GM12878 (cell line): Measurements from ENCODE around the gene LTBP2. TPM values are rescaled to one million over a fixed set of nuclear protein-coding genes. Genes with fewer than 3 reads are reported as not detected.
"Not testable (repeated sequence)": the region's sequence is repeated elsewhere in the genome, so short reads cannot be mapped to it uniquely, and the experiment has no call there.

Source experiments
- ATAC-seq: fragments of 200-7000 bp; cut with Tn5 transposase; 3 replicates; pipeline ENCODE4 v1.9.1; 2020; ENCODE audit warnings: mild to moderate bottlenecking, moderate library complexity
- BruUV-seq: library from RNA; stranded (reverse); fragments of 400-500 nt; replicated peaks from 2 replicates; lab custom pipeline; 2021; lab: Mats Ljungman, UMichigan
- CTCF ChIA-PET: fragments of 300-600 bp; sonication (Branson Sonifier 250); formaldehyde crosslinking; extraction: SDS; loops from one replicate; lab custom pipeline; 2021; ENCODE audit warnings: inconsistent platforms; lab: Yijun Ruan, JAX
- POLR2A ChIA-PET: fragments of 350-600 bp; formaldehyde crosslinking; extraction: SDS; loops from one replicate; lab custom pipeline; 2021; ENCODE audit warnings: inconsistent platforms; lab: Charles Lee
- RAD21 ChIA-PET: fragments of 300-600 bp; sonication (Branson Sonifier 250); formaldehyde crosslinking; loops from one replicate; lab custom pipeline; 2023; ENCODE audit warnings: antibody characterized with exemption; ENCODE audit not compliant: unreplicated experiment; lab: Charles Lee
- SMC1A ChIA-PET: fragments of 300-600 bp; sonication (Branson Sonifier 250); formaldehyde crosslinking; loops from one replicate; lab custom pipeline; 2023; ENCODE audit not compliant: unreplicated experiment, uncharacterized antibody; lab: Charles Lee
- DNase-seq: peaks from one replicate; pipeline ENCODE4 v3.0.0-alpha.2; 2011; ENCODE audit warnings: low read depth, low spot score
- FAIRE-seq: peaks from 3 replicates; lab custom pipeline; 2011; peaks lifted over from hg19 to GRCh38; lab: Jason Lieb, UNC
- H2AFZ ChIP-seq: 2 replicates; pipeline ENCODE4 v1.6.0; 2011; ENCODE audit warnings: low read depth, low read length, control low read depth; ENCODE audit not compliant: control insufficient read depth
- H3K27ac ChIP-seq: 2 replicates; pipeline ENCODE4 v1.5.1; 2011; ENCODE audit warnings: control low read depth; ENCODE audit not compliant: control insufficient read depth, insufficient read depth
- H3K27me3 ChIP-seq, 2 experiments: replicated peaks in 1 of 2; 2 replicates each; pipeline versions ENCODE4 v1.6.0 to v1.6.1; 2011; ENCODE audit warnings: low read length in 1 of 2; ENCODE audit not compliant: control insufficient read depth in 2 of 2, insufficient read depth in 2 of 2
- H3K36me3 ChIP-seq, 2 experiments: 2 replicates each; pipeline ENCODE4 v1.5.1; 2011; ENCODE audit warnings: low read length in 1 of 2; ENCODE audit not compliant: control insufficient read depth in 2 of 2, insufficient read depth in 2 of 2
- H3K4me1 ChIP-seq: 2 replicates; pipeline ENCODE4 v1.6.1; 2011; ENCODE audit warnings: mild to moderate bottlenecking, low read length, moderate library complexity, mixed read lengths; ENCODE audit not compliant: control insufficient read depth, insufficient read depth
- H3K4me2 ChIP-seq: 2 replicates; pipeline ENCODE4 v1.6.0; 2011; ENCODE audit warnings: control low read depth; ENCODE audit not compliant: control insufficient read depth, insufficient read depth
- H3K4me3 ChIP-seq: fragments of 200-600 bp; sonication (generic); 2 replicates; pipeline ENCODE4 v1.5.1; 2016
- H3K79me2 ChIP-seq: 2 replicates; pipeline ENCODE4 v1.6.0; 2011; ENCODE audit warnings: low read length; ENCODE audit not compliant: control insufficient read depth, insufficient read depth
- H3K9ac ChIP-seq: 2 replicates; pipeline ENCODE4 v1.8.0; 2011; ENCODE audit warnings: low read length, control low read depth, mixed read lengths; ENCODE audit not compliant: control insufficient read depth, insufficient read depth
- H3K9me3 ChIP-seq: replicated peaks from 3 replicates; pipeline ENCODE4 v1.5.1; 2011; ENCODE audit warnings: mild to moderate bottlenecking, low read length; ENCODE audit not compliant: control insufficient read depth, insufficient read depth
- H4K20me1 ChIP-seq: 2 replicates; pipeline ENCODE4 v1.6.0; 2011; ENCODE audit not compliant: control insufficient read depth, insufficient read depth
- DPF2 ChIP-seq: fragments of 450-650 bp; IDR thresholded peaks from 2 replicates; pipeline ENCODE4 v1.6.1; 2017; ENCODE audit warnings: mild to moderate bottlenecking
- IKZF2 ChIP-seq, 2 experiments: fragments of 450-650 bp; IDR thresholded peaks; 2 replicates each; pipeline ENCODE4 v1.6.1; 2017; ENCODE audit warnings: mild to moderate bottlenecking in 2 of 2, moderate library complexity in 2 of 2
- NR2C1 ChIP-seq: fragments of 450-650 bp; IDR thresholded peaks from 2 replicates; pipeline ENCODE4 v1.6.1; 2017; ENCODE audit warnings: antibody characterized with exemption, mild to moderate bottlenecking, moderate library complexity
- PBX3 ChIP-seq: IDR thresholded peaks from 2 replicates; pipeline ENCODE4 v1.6.1; 2011; ENCODE audit warnings: mild to moderate bottlenecking, low read depth, low read length, moderate library complexity; ENCODE audit not compliant: insufficient replicate concordance
- RFX5 ChIP-seq: IDR thresholded peaks from 2 replicates; pipeline ENCODE4 v1.6.1; 2011; ENCODE audit warnings: low read depth, low read length, improper control_type of control experiment
- SIN3A ChIP-seq: IDR thresholded peaks from 2 replicates; pipeline ENCODE4 v1.6.1; 2012; ENCODE audit warnings: low read depth, low read length, improper control_type of control experiment
- STAT1 ChIP-seq: fragments of 450-650 bp; conservative IDR thresholded peaks from 2 replicates; pipeline ENCODE4 v1.6.1; 2014; ENCODE audit warnings: antibody characterized with exemption, mild to moderate bottlenecking
- ZNF687 ChIP-seq: fragments of 450-650 bp; IDR thresholded peaks from 2 replicates; pipeline ENCODE4 v1.6.1; 2017; ENCODE audit warnings: mild to moderate bottlenecking, moderate library complexity
- WGBS: methylation state at CpG from one replicate; pipeline ENCODE4 v1.1.6; 2016; ENCODE audit warnings: low lambda C conversion rate; ENCODE audit not compliant: insufficient replicate concordance, insufficient coverage; ENCODE audit errors: missing lambda C conversion rate; 5-methylcytosine and 5-hydroxymethylcytosine counted together
- in situ Hi-C: fragments of 300-500 bp; cut with MboI; formaldehyde crosslinking; loops from 9 replicates; pipeline ENCODE4 v1.14.3; 2018; ENCODE audit warnings: mixed read lengths
- intact Hi-C: fragments of 100-400 bp; cut with micrococcal nuclease; formaldehyde crosslinking; loops from one replicate; pipeline ENCODE4 v1.14.2; 2022; ENCODE audit not compliant: unreplicated experiment
- polyA plus RNA-seq, 11 experiments: library from polyadenylated mRNA; depleted of rRNA in 4 of 11; unstranded in 6 of 11; stranded (reverse) in 5 of 11; fragments of >200 nt; fragmentation: Nextera tagmentation in 4 of 11; fragmentation: Illumina TruSeq in 1 of 11; extraction: Ambion mirVana in 4 of 11; extraction: Trizol in 1 of 11; gene quantifications; 1 replicate in 1 of 11; 2 replicates in 10 of 11; pipeline versions ENCODE4 v1.2.1 to v1.2.3, GENCODE V29; 2011 to 2016; ENCODE audit warnings: inconsistent platforms in 2 of 11, missing spikeins in 2 of 11, low read depth in 1 of 11
- total RNA-seq, 4 experiments: library from RNA; depleted of rRNA in 3 of 4; stranded (reverse); fragments of >200 nt in 3 of 4; fragmentation: Illumina TruSeq in 1 of 4; extraction: Trizol in 1 of 4; gene quantifications; 2 replicates each; pipeline versions ENCODE4 v1.2.1 to v1.2.3, GENCODE V29; 2013 to 2021

Gene LTBP2
- total and polyA plus RNA-seq, 10 of the 15 experiments (the other 5 are each of a cell fraction or from before 2014, with no cell fraction given) = 0.03 to 0.23 (median 0.06) TPM; not detected in 1

GRCh38 chr14:74538411-74539391 lies 73.3 kb downstream of the LTBP2 start (continued):
- TF ChIP-seq IKZF2 (IDR thresholded peaks at IDR 0.05) (no peak), STAT1 (no peak)

- SMC1A ChIA-PET, DNase-seq, POLR2A ChIA-PET, H3K36me3 ChIP-seq, CTCF ChIA-PET, H3K9ac ChIP-seq, H4K20me1 ChIP-seq, H3K4me3 ChIP-seq, H2AFZ ChIP-seq, H3K9me3 ChIP-seq, H3K27me3 ChIP-seq, RAD21 ChIA-PET, H3K79me2 ChIP-seq, ATAC-seq, H3K4me1 ChIP-seq, BruUV-seq, in situ Hi-C loops, H3K4me2 ChIP-seq, FAIRE-seq, H3K27ac ChIP-seq: not testable (repeated sequence)
- intact Hi-C loops = loop anchor here (5.0 kb wide), 1 partner anchor 174 kb away; no protein-coding TSS in a partner anchor
- WGBS = 56% methylated on average over 3 of the region's 3 CpGs
Observed at GRCh38 chr14:74536336-74536735, 75.7 kb downstream of the LTBP2 start.

GRCh38 chr14:74535756-74536325 lies 76.2 kb downstream of the LTBP2 start:
- 40% methylated on average over 10 of the region's 10 CpGs for WGBS
- SMC1A ChIA-PET = no interaction called here
- in situ Hi-C loops (no loop called here), intact Hi-C loops (loop anchor here (5.0 kb wide), 1 partner anchor 174 kb away; no protein-coding TSS in a partner anchor)
- H3K4me3 ChIP-seq = no peak overlapping the region
- no peak overlapping the region for H3K27ac ChIP-seq
- FAIRE-seq = no peak
- no peaks in the 10 kb centered on the region for H3K9me3 ChIP-seq
- H3K79me2 ChIP-seq = no peaks in the 10 kb centered on the region
- RAD21 ChIA-PET = no interaction called here
- no peaks in the 10 kb centered on the region for H3K4me1 ChIP-seq
- H2AFZ ChIP-seq = no peak overlapping the region
- CTCF ChIA-PET = interaction anchor here (0.6 kb wide), 1 partner anchor 372 kb away, joined by 3 read pairs; no protein-coding TSS in a partner anchor
- H4K20me1 ChIP-seq = no peaks in the 10 kb centered on the region
- H3K27me3 ChIP-seq = peaks cover 0 to 2% of the 10 kb centered on the region in 2 experiments; a peak in 3 of 4 replicates
- DNase-seq = no peak
- POLR2A ChIA-PET = no interaction called here
- ATAC-seq = no peak
- no peak overlapping the region for H3K4me2 ChIP-seq
- no peaks in the 10 kb centered on the region for H3K36me3 ChIP-seq
- no TSS peak for BruUV-seq
- H3K9ac ChIP-seq = no peak overlapping the region
- no peak for TF ChIP-seq NR2C1
- no peak for TF ChIP-seq PBX3
- TF ChIP-seq ZNF687 = no peak
- TF ChIP-seq RFX5 = no peak
- TF ChIP-seq DPF2 = no peak
- no peak for TF ChIP-seq SIN3A
